ENCODE results near the gene ZNF33B.

Gene ZNF33B

GRCh38 chr10:42615419-42615818 lies 23.0 kb downstream of the ZNF33B start:
- no peak overlapping the region for H3K27ac ChIP-seq
- TF ChIP-seq CTCF (conservative IDR thresholded peaks at IDR 0.05) = no peak

GRCh38 chr10:42609872-42610271 lies 28.5 kb downstream of the ZNF33B start:
- no peak for TF ChIP-seq CTCF (conservative IDR thresholded peaks at IDR 0.05)
- no peak overlapping the region for H3K27ac ChIP-seq

- no peak overlapping the region for H3K27ac ChIP-seq
Observed at GRCh38 chr10:42598249-42598873, 40.0 kb downstream of the ZNF33B start.

GRCh38 chr10:42596196-42596595 lies 42.2 kb downstream of the ZNF33B start:
- no peak overlapping the region for H3K27ac ChIP-seq
- no peak for TF ChIP-seq CTCF (conservative IDR thresholded peaks at IDR 0.05)

More at GRCh38 chr10:42598249-42598873, 40.0 kb downstream of the ZNF33B start:
- no peak for TF ChIP-seq CTCF (conservative IDR thresholded peaks at IDR 0.05)

GRCh38 chr10:42594246-42594650 lies 44.1 kb downstream of the ZNF33B start:
- no peak overlapping the region for H3K27ac ChIP-seq
- TF ChIP-seq CTCF (conservative IDR thresholded peaks at IDR 0.05) = no peak

GRCh38 chr10:42593284-42593683 lies 45.1 kb downstream of the ZNF33B start:
- no peak for TF ChIP-seq CTCF (conservative IDR thresholded peaks at IDR 0.05)
- no peak overlapping the region for H3K27ac ChIP-seq

- H3K27ac ChIP-seq = no peak overlapping the region
- no peak for TF ChIP-seq CTCF (conservative IDR thresholded peaks at IDR 0.05)
Observed at GRCh38 chr10:42583828-42584227, 54.5 kb downstream of the ZNF33B start.

All from VCaP (cell line).